Measurements from ENCODE around the gene AGMO.
A peak's percentile ranks its signal among the peaks of the same experiment; 100 is the strongest.

The AGMO gene

GRCh38 chr7:15494711-15495110 is 67.1 kb downstream of the AGMO start:
- WGBS: 93% methylated on average over 2 of the region's 2 CpGs
- H2BK120ac ChIP-seq (ENCODE audit: low read depth, low read length): no peak overlapping the region
- no peak overlapping the region for H3K4me2 ChIP-seq (ENCODE audit: low read length, poor library complexity, severe bottlenecking)
- no peak overlapping the region for H3K18ac ChIP-seq (ENCODE audit: low read depth in 1 of 2, low read length in 2 of 2)
- H3K4me3 ChIP-seq (ENCODE audit: insufficient read depth in 1 of 2, low read depth in 1 of 2, low read length in 2 of 2): no peak overlapping the region
- H2AFZ ChIP-seq (ENCODE audit: low read depth, low read length): no peak overlapping the region
- no peak overlapping the region for H3K27ac ChIP-seq (ENCODE audit: low read length, poor library complexity, severe bottlenecking)
- H2AK5ac ChIP-seq (ENCODE audit: low read length, severe bottlenecking): no peak overlapping the region
- no peaks in the 10 kb centered on the region for H3K79me1 ChIP-seq (replicated peaks; ENCODE audit: low read length, poor library complexity, severe bottlenecking)
- no peaks in the 10 kb centered on the region for H3K27me3 ChIP-seq (ENCODE audit: control insufficient read depth in 1 of 2, insufficient read depth in 1 of 2, low read length in 2 of 2)
- DNase-seq: no peak
- H3K14ac ChIP-seq (ENCODE audit: low read length in 2 of 2): no peak overlapping the region
- no peak overlapping the region for H4K91ac ChIP-seq (ENCODE audit: low read length)
- no peaks in the 10 kb centered on the region for H3K4me1 ChIP-seq (ENCODE audit: control insufficient read depth, insufficient read depth, low read depth, low read length)
- H4K8ac ChIP-seq (ENCODE audit: low read length): no peak overlapping the region
- no peaks in the 10 kb centered on the region for H3K36me3 ChIP-seq (ENCODE audit: control insufficient read depth in 1 of 2, insufficient read depth in 2 of 2, low read depth in 1 of 2, low read length in 2 of 2)
- no peak overlapping the region for H3K23ac ChIP-seq (ENCODE audit: low read length in 2 of 2)
- no peaks in the 10 kb centered on the region for H3K9me3 ChIP-seq (ENCODE audit: control insufficient read depth, low read length)
- no peak overlapping the region for H3K9ac ChIP-seq (ENCODE audit: low read length)
- H2BK12ac ChIP-seq (ENCODE audit: low read length in 2 of 2): no peak overlapping the region
- H3K4ac ChIP-seq (ENCODE audit: low read depth in 1 of 2, low read length in 2 of 2): no peak overlapping the region
- no peak overlapping the region for H2BK15ac ChIP-seq (ENCODE audit: low read depth, poor library complexity, severe bottlenecking)
- H2BK5ac ChIP-seq (ENCODE audit: low read depth, low read length, poor library complexity, severe bottlenecking): no peak overlapping the region

- Histone ChIP-seq H3K18ac (ENCODE audit: low read depth in 1 of 2, low read length in 2 of 2) (no peak overlapping the region), H2BK12ac (ENCODE audit: low read length in 2 of 2) (no peak overlapping the region), H2BK15ac (ENCODE audit: low read depth, poor library complexity, severe bottlenecking) (no peak overlapping the region), H3K36me3 (ENCODE audit: control insufficient read depth in 1 of 2, insufficient read depth in 2 of 2, low read depth in 1 of 2, low read length in 2 of 2) (no peaks in the 10 kb centered on the region), H3K23ac (ENCODE audit: low read length in 2 of 2) (no peak overlapping the region), H2BK120ac (ENCODE audit: low read depth, low read length) (no peak overlapping the region), H3K4me3 (ENCODE audit: insufficient read depth in 1 of 2, low read depth in 1 of 2, low read length in 2 of 2) (no peak overlapping the region), H4K91ac (ENCODE audit: low read length) (no peak overlapping the region), H2AFZ (ENCODE audit: low read depth, low read length) (no peak overlapping the region), H3K27ac (ENCODE audit: low read length, poor library complexity, severe bottlenecking) (no peak overlapping the region), H3K9ac (ENCODE audit: low read length) (no peak overlapping the region), H3K79me1 (replicated peaks; ENCODE audit: low read length, poor library complexity, severe bottlenecking) (no peaks in the 10 kb centered on the region), H3K27me3 (ENCODE audit: control insufficient read depth in 1 of 2, insufficient read depth in 1 of 2, low read length in 2 of 2) (no peaks in the 10 kb centered on the region), H4K8ac (ENCODE audit: low read length) (no peak overlapping the region), H3K9me3 (ENCODE audit: control insufficient read depth, low read length) (no peaks in the 10 kb centered on the region), H3K4ac (ENCODE audit: low read depth in 1 of 2, low read length in 2 of 2) (no peak overlapping the region), H2AK5ac (ENCODE audit: low read length, severe bottlenecking) (no peak overlapping the region), H3K4me2 (ENCODE audit: low read length, poor library complexity, severe bottlenecking) (no peak overlapping the region), H3K4me1 (ENCODE audit: control insufficient read depth, insufficient read depth, low read depth, low read length) (no peaks in the 10 kb centered on the region), H2BK5ac (ENCODE audit: low read depth, low read length, poor library complexity, severe bottlenecking) (no peak overlapping the region), H3K14ac (ENCODE audit: low read length in 2 of 2) (no peak overlapping the region)
- 13% methylated on average over 1 of the region's 2 CpGs for WGBS
- DNase-seq: no peak
Measured at GRCh38 chr7:15491361-15491760, 70.5 kb downstream of the AGMO start.

- H3K4me2 ChIP-seq (ENCODE audit: low read length, poor library complexity, severe bottlenecking): no peak overlapping the region
- no peak overlapping the region for H3K23ac ChIP-seq (ENCODE audit: low read length in 2 of 2)
- no peaks in the 10 kb centered on the region for H3K27me3 ChIP-seq (ENCODE audit: control insufficient read depth in 1 of 2, insufficient read depth in 1 of 2, low read length in 2 of 2)
- H3K4me1 ChIP-seq (ENCODE audit: control insufficient read depth, insufficient read depth, low read depth, low read length): no peaks in the 10 kb centered on the region
- no peak overlapping the region for H2BK5ac ChIP-seq (ENCODE audit: low read depth, low read length, poor library complexity, severe bottlenecking)
- H2AK5ac ChIP-seq (ENCODE audit: low read length, severe bottlenecking): no peak overlapping the region
- no peak overlapping the region for H3K4ac ChIP-seq (ENCODE audit: low read depth in 1 of 2, low read length in 2 of 2)
- H3K9me3 ChIP-seq (ENCODE audit: control insufficient read depth, low read length): no peaks in the 10 kb centered on the region
- H3K18ac ChIP-seq (ENCODE audit: low read depth in 1 of 2, low read length in 2 of 2): no peak overlapping the region
- no peak overlapping the region for H3K4me3 ChIP-seq (ENCODE audit: insufficient read depth in 1 of 2, low read depth in 1 of 2, low read length in 2 of 2)
- H3K79me1 ChIP-seq (replicated peaks; ENCODE audit: low read length, poor library complexity, severe bottlenecking): no peaks in the 10 kb centered on the region
- DNase-seq: no peak
- no CpG with 5 or more reads among the region's 1 CpG for WGBS
- no peak overlapping the region for H3K14ac ChIP-seq (ENCODE audit: low read length in 2 of 2)
- H2AFZ ChIP-seq (ENCODE audit: low read depth, low read length): no peak overlapping the region
- no peak overlapping the region for H2BK120ac ChIP-seq (ENCODE audit: low read depth, low read length)
- H3K36me3 ChIP-seq (ENCODE audit: control insufficient read depth in 1 of 2, insufficient read depth in 2 of 2, low read depth in 1 of 2, low read length in 2 of 2): no peaks in the 10 kb centered on the region
- H2BK12ac ChIP-seq (ENCODE audit: low read length in 2 of 2): no peak overlapping the region
- no peak overlapping the region for H4K8ac ChIP-seq (ENCODE audit: low read length)
- H4K91ac ChIP-seq (ENCODE audit: low read length): no peak overlapping the region
- H3K9ac ChIP-seq (ENCODE audit: low read length): peak overlapping the region; percentile 69
- H3K27ac ChIP-seq (ENCODE audit: low read length, poor library complexity, severe bottlenecking): no peak overlapping the region
- H2BK15ac ChIP-seq (ENCODE audit: low read depth, poor library complexity, severe bottlenecking): no peak overlapping the region
Measured at GRCh38 chr7:15490291-15490690, 71.5 kb downstream of the AGMO start.

GRCh38 chr7:15489861-15490260 is 72.0 kb downstream of the AGMO start:
- Histone ChIP-seq H2AFZ (ENCODE audit: low read depth, low read length) (no peak overlapping the region), H3K4ac (ENCODE audit: low read depth in 1 of 2, low read length in 2 of 2) (no peak overlapping the region), H4K8ac (ENCODE audit: low read length) (no peak overlapping the region), H3K4me1 (ENCODE audit: control insufficient read depth, insufficient read depth, low read depth, low read length) (no peaks in the 10 kb centered on the region), H3K14ac (ENCODE audit: low read length in 2 of 2) (no peak overlapping the region), H2AK5ac (ENCODE audit: low read length, severe bottlenecking) (no peak overlapping the region), H2BK120ac (ENCODE audit: low read depth, low read length) (no peak overlapping the region), H3K9ac (ENCODE audit: low read length) (peak overlapping the region; percentile 69), H3K23ac (ENCODE audit: low read length in 2 of 2) (no peak overlapping the region), H3K27me3 (ENCODE audit: control insufficient read depth in 1 of 2, insufficient read depth in 1 of 2, low read length in 2 of 2) (no peaks in the 10 kb centered on the region), H3K9me3 (ENCODE audit: control insufficient read depth, low read length) (no peaks in the 10 kb centered on the region), H3K36me3 (ENCODE audit: control insufficient read depth in 1 of 2, insufficient read depth in 2 of 2, low read depth in 1 of 2, low read length in 2 of 2) (no peaks in the 10 kb centered on the region), H2BK5ac (ENCODE audit: low read depth, low read length, poor library complexity, severe bottlenecking) (no peak overlapping the region), H3K18ac (ENCODE audit: low read depth in 1 of 2, low read length in 2 of 2) (no peak overlapping the region), H3K4me2 (ENCODE audit: low read length, poor library complexity, severe bottlenecking) (no peak overlapping the region), H3K27ac (ENCODE audit: low read length, poor library complexity, severe bottlenecking) (no peak overlapping the region), H2BK15ac (ENCODE audit: low read depth, poor library complexity, severe bottlenecking) (no peak overlapping the region), H3K4me3 (ENCODE audit: insufficient read depth in 1 of 2, low read depth in 1 of 2, low read length in 2 of 2) (no peak overlapping the region), H3K79me1 (replicated peaks; ENCODE audit: low read length, poor library complexity, severe bottlenecking) (no peaks in the 10 kb centered on the region), H4K91ac (ENCODE audit: low read length) (no peak overlapping the region), H2BK12ac (ENCODE audit: low read length in 2 of 2) (no peak overlapping the region)
- WGBS: no CpG with 5 or more reads among the region's 3 CpGs
- DNase-seq: no peak

Measured in mesenchymal stem cell (in vitro differentiated cells and primary cell).